ENCODE data around the gene PDILT. TPM values are rescaled to one million over a fixed set of nuclear protein-coding genes. Genes with fewer than 3 reads are reported as not detected.

The PDILT gene
- total and polyA plus RNA-seq, 2 of the 8 experiments (the other 6 are each of a cell fraction or from before 2014, with no cell fraction given), result not detected

DNA sequence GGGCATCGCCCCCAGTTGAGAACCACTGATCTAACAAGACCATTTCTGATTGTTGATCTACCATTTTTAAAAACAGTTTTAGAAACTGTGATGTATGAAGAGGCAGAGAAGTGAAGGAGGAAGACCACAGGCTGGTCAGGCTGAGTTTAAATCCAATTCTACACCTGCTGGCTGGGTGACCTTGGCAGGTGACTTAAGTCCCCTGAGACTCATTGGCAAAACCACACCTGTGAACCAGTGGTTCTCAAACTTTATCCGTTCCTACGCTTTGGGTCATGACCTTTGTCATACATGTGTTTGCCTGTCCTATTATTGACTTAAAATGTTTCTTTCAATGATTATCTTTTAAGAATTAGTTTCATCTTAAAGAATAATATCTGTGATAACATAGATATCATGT lies 79.5 kb downstream of the PDILT start:
- Histone ChIP-seq H3K23me2 (ENCODE audit: low read depth, low read length) (no peaks in the 10 kb centered on the region; the same call in 1 of the 2 replicates), H3K9me3 (ENCODE audit: insufficient read depth in 2 of 2, low read depth in 1 of 2, low read length in 1 of 2) (no peaks in the 10 kb centered on the region), H2BK12ac (ENCODE audit: low read depth, low read length) (no peak overlapping the region), H3K79me1 (ENCODE audit: low read depth, low read length) (no peaks in the 10 kb centered on the region), H2BK120ac (replicated peaks; ENCODE audit: low read depth, low read length) (no peak overlapping the region), H3K4me1 (replicated peaks in 1 of 4; ENCODE audit: control insufficient read depth in 3 of 4, insufficient read depth in 4 of 4, low read length in 3 of 4) (no peaks in the 10 kb centered on the region), H3K56ac (replicated peaks; ENCODE audit: insufficient read length, low read depth, low read length) (no peak overlapping the region), H3K27ac (ENCODE audit: low read depth, low read length) (no peak overlapping the region), H4K5ac (ENCODE audit: insufficient read length, low read depth, low read length) (no peak overlapping the region), H2AK5ac (ENCODE audit: low read depth, low read length) (no peak overlapping the region), H3K4me3 (ENCODE audit: extremely low read depth in 1 of 4, insufficient read depth in 2 of 4, low read depth in 3 of 4, low read length in 4 of 4) (no peak overlapping the region), H3K36me3 (ENCODE audit: control insufficient read depth in 2 of 4, insufficient read depth in 4 of 4, low read length in 3 of 4) (no peaks in the 10 kb centered on the region), H4K91ac (replicated peaks; ENCODE audit: insufficient read length, low read length) (no peak overlapping the region), H2BK15ac (ENCODE audit: low read length) (no peak overlapping the region), H2BK20ac (ENCODE audit: low read length) (no peak overlapping the region), H4K20me1 (replicated peaks in 1 of 2; ENCODE audit: control insufficient read depth in 1 of 2, insufficient read depth in 2 of 2, low read length in 2 of 2) (no peaks in the 10 kb centered on the region), H3K4me2 (ENCODE audit: insufficient read depth in 1 of 2, low read depth in 2 of 2, low read length in 2 of 2) (no peak overlapping the region), H3K23ac (ENCODE audit: insufficient read length) (no peak overlapping the region), H2BK5ac (ENCODE audit: low read depth, low read length) (no peak overlapping the region), H3K27me3 (replicated peaks in 1 of 4; ENCODE audit: control insufficient read depth in 3 of 4, extremely low read depth in 1 of 4, insufficient read depth in 3 of 4, low read length in 3 of 4) (no peaks in the 10 kb centered on the region), H3K18ac (ENCODE audit: extremely low read depth, low read length) (no peak overlapping the region), H2AFZ (ENCODE audit: low read length) (no peak overlapping the region), H3K9ac (replicated peaks in 1 of 4; ENCODE audit: extremely low read depth in 1 of 4, low read depth in 3 of 4, low read length in 3 of 4) (no peak overlapping the region), H4K8ac (ENCODE audit: extremely low read depth, insufficient read depth, low read length) (no peak overlapping the region), H3K4ac (replicated peaks; ENCODE audit: insufficient read length, low read depth, low read length) (no peak overlapping the region), H3K14ac (ENCODE audit: insufficient read length) (no peak overlapping the region), H3K79me2 (ENCODE audit: control insufficient read depth in 1 of 2, insufficient read depth in 2 of 2, low read length in 2 of 2) (no peaks in the 10 kb centered on the region)
- ChIA-PET POLR2A (ENCODE audit: partially characterized antibody) (no interaction called here), CTCF (ENCODE audit: partially characterized antibody) (interaction anchor here (1.0 kb wide), 1 partner anchor 25 kb away, joined by 4 read pairs; no protein-coding TSS in a partner anchor)
- DNase-seq (ENCODE audit: low read depth in 1 of 2, low spot score in 2 of 2) (no peak), FAIRE-seq (no peak)
- WGBS, 2 experiments (ENCODE audit: extremely low coverage in 1 of 2, insufficient coverage in 1 of 2, insufficient read length in 1 of 2, insufficient replicate concordance in 2 of 2, low coverage in 1 of 2, low lambda C conversion rate in 2 of 2, missing lambda C conversion rate in 1 of 2), result 94% methylated on average over 3 of the region's 3 CpGs; no CpG with 5 or more reads in 1 of the 2 experiments
- no peak for TF ChIP-seq EP300 (IDR thresholded peaks at IDR 0.05; ENCODE audit: borderline replicate concordance in 1 of 2, low read depth in 2 of 2, low read length in 2 of 2)
- TF ChIP-seq, protein P1, sequence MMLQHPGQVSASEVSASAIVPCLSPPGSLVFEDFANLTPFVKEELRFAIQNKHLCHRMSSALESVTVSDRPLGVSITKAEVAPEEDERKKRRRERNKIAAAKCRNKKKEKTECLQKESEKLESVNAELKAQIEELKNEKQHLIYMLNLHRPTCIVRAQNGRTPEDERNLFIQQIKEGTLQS (IDR thresholded peaks at IDR 0.05; ENCODE audit: insufficient read depth, low read depth, low read length), result no peak
- TF ChIP-seq, protein P2, sequence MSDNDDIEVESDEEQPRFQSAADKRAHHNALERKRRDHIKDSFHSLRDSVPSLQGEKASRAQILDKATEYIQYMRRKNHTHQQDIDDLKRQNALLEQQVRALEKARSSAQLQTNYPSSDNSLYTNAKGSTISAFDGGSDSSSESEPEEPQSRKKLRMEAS (IDR thresholded peaks at IDR 0.05), result no peak
- TF ChIP-seq SP1 (IDR thresholded peaks at IDR 0.05; ENCODE audit: low read depth, low read length), result no peak
- TF ChIP-seq SIN3A (conservative IDR thresholded peaks at IDR 0.05 in 1 of 2, IDR thresholded peaks at IDR 0.05 in 1 of 2; ENCODE audit: low read depth in 1 of 2, low read length in 2 of 2), result no peak
- TF ChIP-seq SP2 (IDR thresholded peaks at IDR 0.05; ENCODE audit: low read length), result no peak
- no peak for TF ChIP-seq RBBP5 (IDR thresholded peaks at IDR 0.05; ENCODE audit: borderline replicate concordance, low read depth, low read length)
- no peak for TF ChIP-seq KDM5A (IDR thresholded peaks at IDR 0.05; ENCODE audit: low read length)
- no peak for TF ChIP-seq POLR2A (IDR thresholded peaks at IDR 0.05; ENCODE audit: control extremely low read depth in 1 of 2, low read depth in 2 of 2, low read length in 2 of 2)
- TF ChIP-seq ATF2 (IDR thresholded peaks at IDR 0.05; ENCODE audit: low read length), result no peak
- no peak for TF ChIP-seq TAF1 (IDR thresholded peaks at IDR 0.05; ENCODE audit: low read depth, low read length)
- no peak for TF ChIP-seq EZH2 (IDR thresholded peaks at IDR 0.05; ENCODE audit: low read depth, low read length, severe bottlenecking)

Data from H1 (cell line).